ENCODE results near the gene ZNF341.
"Not testable (repeated sequence)": the region's sequence is repeated elsewhere in the genome, so short reads cannot be mapped to it uniquely, and the experiment has no call there.

Gene ZNF341

DNA sequence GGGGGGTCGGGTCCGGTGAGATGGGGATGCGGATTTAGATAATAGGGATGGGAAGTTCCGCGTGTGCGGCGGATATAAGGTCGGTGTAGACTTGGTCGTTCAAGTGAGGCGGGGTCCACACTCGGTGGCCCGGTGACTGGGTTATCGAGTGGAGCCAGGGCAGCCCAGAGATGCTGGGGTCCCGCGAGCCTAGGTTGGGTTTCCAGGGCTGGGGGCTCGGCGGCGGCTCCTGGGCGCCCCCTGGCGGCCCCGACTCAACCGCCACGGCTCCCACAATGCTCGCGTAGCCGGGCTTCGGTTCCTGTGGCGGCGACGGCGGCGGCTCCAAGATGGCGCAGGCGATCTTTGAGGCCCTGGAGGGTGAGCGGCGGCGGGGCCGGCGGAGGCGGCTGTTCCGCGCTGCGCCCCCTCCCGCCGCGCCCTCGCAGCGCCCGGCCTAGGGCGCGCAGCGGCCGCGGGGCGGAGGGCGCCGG, at the start of gene ZNF341:
TSS of gene ZNF341 (plus strand) at position 304 of the 473 bp plus-strand sequence. CDS start at position 330, 26 bp downstream.
- DNase-seq (ENCODE audit: low read depth in 2 of 2) = peak; percentile 76 to 78

GRCh38 chr20:33684533-33685327, 47.1 kb upstream of the ZNF341 start:
- no peak for DNase-seq (ENCODE audit: low read depth in 2 of 2)

GRCh38 chr20:33685328-33686099, 46.3 kb upstream of the ZNF341 start:
- DNase-seq (ENCODE audit: low read depth in 2 of 2) = no peak

GRCh38 chr20:33686100-33686983, 45.5 kb upstream of the ZNF341 start, which contains the start of gene E2F1:
Gene E2F1, minus strand, starts transcription at chr20:33686385. Its CDS starts 121 bp downstream, at chr20:33686264.
- DNase-seq (ENCODE audit: low read depth in 2 of 2) = peak; percentile 88 to 89

DNA sequence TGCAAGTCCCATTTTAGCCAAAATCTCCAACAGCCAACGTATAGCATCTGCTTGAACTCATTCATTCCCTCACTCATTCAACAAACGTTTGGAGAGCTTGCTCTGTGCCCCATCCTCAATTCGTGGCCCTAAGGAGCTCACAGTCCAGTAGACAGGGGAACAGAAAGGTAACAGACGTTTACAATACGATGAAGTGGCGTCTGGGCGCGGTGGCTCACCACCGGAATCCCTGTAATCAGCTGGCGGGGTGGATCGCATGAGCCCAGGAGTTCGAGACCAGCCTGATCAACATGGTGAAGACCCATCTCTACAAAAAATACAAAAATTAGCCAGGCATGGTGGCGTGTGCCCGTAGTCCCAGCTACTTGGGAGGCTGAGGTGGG, 44.8 kb upstream of the ZNF341 start:
- no peak for DNase-seq (ENCODE audit: low read depth in 2 of 2)

- no peak for DNase-seq (ENCODE audit: low read depth in 2 of 2)
Measured at GRCh38 chr20:33687370-33687915, 44.4 kb upstream of the ZNF341 start.

DNA sequence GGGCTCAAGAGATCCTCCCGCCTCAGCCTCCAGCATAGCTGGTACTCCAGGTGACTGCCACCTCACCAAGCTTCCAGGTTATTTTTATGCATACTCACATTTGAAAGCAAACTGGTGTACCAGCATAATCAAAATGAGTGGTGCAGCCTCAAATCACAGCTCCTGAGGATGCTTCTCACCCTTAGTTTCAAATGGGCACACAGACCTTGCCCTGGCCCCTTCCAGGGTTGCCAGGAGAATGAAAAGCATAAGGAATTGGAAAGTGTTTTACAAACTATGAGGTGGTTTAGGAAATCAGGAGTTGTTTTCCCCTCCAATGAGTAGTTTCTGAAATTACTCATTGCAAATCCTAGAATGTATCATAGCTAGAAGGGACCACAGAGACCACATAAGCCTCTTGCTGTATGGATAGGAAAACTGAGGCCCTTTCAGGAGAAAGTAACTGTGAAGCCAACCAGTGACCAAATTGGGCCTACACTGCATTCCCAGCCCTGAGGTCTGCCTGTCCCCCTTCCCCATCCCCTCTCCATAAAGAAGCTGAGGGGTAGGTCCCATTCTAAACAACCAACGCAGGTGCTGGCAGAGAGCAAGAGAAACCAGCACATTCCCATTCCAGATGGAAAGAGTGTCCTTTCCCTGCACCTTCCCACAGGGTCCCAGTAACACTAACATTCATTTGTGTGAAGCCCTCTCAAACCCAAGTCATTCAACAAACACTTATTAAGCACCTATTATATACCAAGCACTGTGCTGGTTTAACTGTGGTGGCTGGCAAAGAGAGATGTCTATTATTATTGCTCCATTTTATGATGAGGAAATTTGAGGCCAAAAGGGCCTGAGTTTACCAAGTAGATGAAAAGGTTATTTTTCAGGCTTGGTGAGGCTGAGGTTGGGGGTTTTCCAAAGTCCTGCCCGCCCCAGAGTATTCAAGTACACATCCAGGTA, 43.5 kb upstream of the ZNF341 start:
- DNase-seq (ENCODE audit: low read depth in 2 of 2) = no peak

DNA sequence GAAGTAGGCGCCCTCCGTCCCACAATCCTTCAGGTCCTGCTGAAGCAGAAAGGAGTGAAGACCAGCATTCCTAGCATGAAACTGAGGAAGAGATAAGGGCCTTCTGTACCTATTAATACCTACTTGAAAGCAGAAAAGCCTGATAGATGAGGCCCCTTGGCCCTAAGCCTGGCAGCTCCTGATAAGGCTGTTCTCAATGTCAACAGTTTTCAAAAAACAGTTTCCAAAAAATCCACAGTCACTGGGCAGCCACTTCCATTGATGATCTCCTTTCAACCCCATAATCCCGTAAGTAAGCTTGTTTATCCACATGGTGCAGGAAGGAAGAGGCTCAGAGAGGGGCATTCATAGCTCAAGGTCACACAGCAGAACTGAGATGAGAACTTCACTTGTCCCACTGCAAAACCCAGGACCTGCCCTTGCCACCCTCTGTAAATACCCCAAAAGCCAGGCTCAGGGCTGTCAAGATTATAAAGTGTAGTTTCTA, 42.8 kb upstream of the ZNF341 start:
- no peak for DNase-seq (ENCODE audit: low read depth in 2 of 2)

DNA sequence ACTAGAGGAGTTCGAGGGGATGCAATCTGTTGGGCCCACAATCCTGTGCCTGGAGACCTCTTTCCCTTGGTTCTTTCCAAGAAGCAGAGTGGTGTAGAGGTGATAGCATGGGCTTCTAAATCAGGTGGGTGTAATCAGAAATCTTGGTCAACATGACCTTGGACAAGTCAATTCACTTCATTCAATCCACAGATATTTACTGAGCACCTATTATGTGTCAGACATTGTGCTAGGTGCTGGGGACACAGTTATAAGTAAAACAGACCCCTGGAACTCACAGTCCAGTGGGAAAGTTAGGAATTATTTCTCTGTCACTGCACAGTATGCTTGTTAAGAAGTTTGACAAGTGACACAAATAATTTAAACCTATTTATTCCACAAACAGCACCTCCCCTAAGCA, 42.3 kb upstream of the ZNF341 start:
- DNase-seq (ENCODE audit: low read depth in 2 of 2) = no peak

- DNase-seq (ENCODE audit: low read depth in 2 of 2) = no peak
Measured at GRCh38 chr20:33689973-33690372, 41.8 kb upstream of the ZNF341 start.

- DNase-seq (ENCODE audit: low read depth in 2 of 2) = no peak
Measured at GRCh38 chr20:33693289-33693688, 38.5 kb upstream of the ZNF341 start.

DNA sequence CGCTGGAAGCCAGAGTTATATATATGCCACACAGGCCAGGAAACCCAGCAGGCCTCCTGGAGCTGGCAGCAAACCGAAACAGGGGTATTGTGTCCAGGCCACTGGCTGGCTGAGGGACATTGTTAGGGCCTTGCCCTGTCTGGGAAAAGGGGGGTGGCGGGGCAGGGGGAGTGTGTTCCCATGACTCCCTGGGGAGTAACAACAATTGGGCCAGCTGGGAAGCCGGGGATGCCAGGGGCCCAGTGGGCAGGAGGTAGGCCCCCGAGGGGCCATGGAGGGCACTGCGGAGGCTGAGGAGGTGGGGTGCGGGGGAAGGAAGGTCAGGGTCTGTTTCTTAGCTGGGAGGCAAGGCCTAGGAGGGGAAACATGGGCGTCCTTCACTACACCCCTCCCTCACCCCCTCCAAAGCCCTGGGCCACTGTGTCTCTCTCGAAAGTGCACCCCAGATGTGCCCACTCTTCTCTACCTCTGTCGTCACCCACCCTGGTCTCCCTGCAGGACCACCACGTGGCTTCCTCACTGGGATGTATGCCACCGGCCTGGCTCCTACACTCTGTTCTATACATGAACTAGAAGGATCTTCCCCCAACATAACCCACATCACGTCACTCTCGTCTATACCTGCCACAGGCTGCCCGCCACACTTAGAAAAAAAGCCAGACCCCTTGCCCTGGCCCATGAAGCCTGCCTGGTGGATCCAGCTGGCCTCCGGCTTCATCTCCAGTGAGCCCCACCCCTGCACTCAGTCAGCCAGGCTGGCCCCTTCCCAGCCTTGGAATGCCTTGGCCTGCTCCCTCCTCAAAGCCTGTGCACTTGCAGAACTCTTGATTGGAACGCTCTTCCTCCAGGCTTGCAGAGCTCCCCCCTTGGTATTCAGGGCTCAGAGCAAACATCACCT, 37.8 kb upstream of the ZNF341 start:
- DNase-seq (ENCODE audit: low read depth in 2 of 2) = no peak

GRCh38 chr20:33694639-33695012, 37.2 kb upstream of the ZNF341 start:
- no peak for DNase-seq (ENCODE audit: low read depth in 2 of 2)

DNA sequence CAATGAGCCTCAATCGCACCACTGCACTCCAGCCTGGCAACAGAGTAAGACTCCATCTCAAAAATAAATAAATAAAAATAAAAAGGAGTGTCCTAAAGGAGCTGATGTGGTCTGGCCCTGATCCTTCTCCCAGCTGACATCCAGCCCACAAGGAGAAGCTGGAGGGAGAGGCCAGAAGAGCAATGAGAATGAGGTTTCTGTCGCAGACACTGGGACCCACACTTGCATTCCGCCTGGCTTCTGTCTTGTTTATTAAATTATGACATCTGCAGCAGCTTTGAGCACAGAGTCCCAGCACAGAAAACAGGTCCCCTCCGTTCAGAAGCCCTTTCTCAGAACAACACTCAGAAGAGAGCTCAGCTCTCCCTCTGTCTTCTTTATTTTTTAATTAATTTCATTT, 35.3 kb upstream of the ZNF341 start:
- DNase-seq (ENCODE audit: low read depth in 2 of 2) = no peak

- DNase-seq (ENCODE audit: low read depth in 2 of 2) = no peak
Measured at GRCh38 chr20:33697129-33697528, 34.7 kb upstream of the ZNF341 start.

- not testable (repeated sequence) for DNase-seq (ENCODE audit: low read depth in 2 of 2)
Measured at GRCh38 chr20:33698966-33699365, 32.8 kb upstream of the ZNF341 start.

- not testable (repeated sequence) for DNase-seq (ENCODE audit: low read depth in 2 of 2)
Measured at GRCh38 chr20:33700696-33701441, 30.9 kb upstream of the ZNF341 start.
